A549 (cell line): ENCODE data around the gene KIF3B. TPM values are rescaled to one million over a fixed set of nuclear protein-coding genes. Genes with fewer than 3 reads are reported as not detected.

Source experiments
- ATAC-seq, 2 experiments: fragments of 200-7000 bp in 1 of 2; fragments of >200 bp in 1 of 2; cut with Nextera tagmentation in 1 of 2; cut with Tn5 transposase in 1 of 2; 3 replicates each; pipeline versions ENCODE4 v1.8.0 to v1.9.1; 2018 to 2020; ENCODE audit warnings: mild to moderate bottlenecking in 1 of 2, moderate library complexity in 1 of 2
- CTCF ChIA-PET: fragments of 300-600 bp; sonication (Branson Sonifier 250); formaldehyde crosslinking; extraction: SDS; loops from one replicate; lab custom pipeline; 2021; ENCODE audit warnings: antibody characterized with exemption, inconsistent platforms; lab: Yijun Ruan, JAX
- POLR2A ChIA-PET: fragments of 350-600 bp; formaldehyde crosslinking; extraction: SDS; loops from one replicate; lab custom pipeline; 2021; ENCODE audit warnings: antibody characterized with exemption, inconsistent platforms; lab: Yijun Ruan, JAX
- DNase-seq, 2 experiments: peaks; one replicate each; pipeline versions ENCODE4 v3.0.0 to v3.0.0-alpha.2; 2011 to 2016; ENCODE audit warnings: low read depth in 1 of 2, low spot score in 1 of 2
- FAIRE-seq: peaks from 2 replicates; lab custom pipeline; 2011; peaks lifted over from hg19 to GRCh38; lab: Jason Lieb, UNC
- H3K27ac ChIP-seq, 2 experiments: fragments of >200 bp; sonication (Bioruptor Twin); formaldehyde crosslinking; 3 replicates each; pipeline ENCODE4 v1.5.1; 2016 to 2017
- H3K4me1 ChIP-seq: fragments of >200 bp; sonication (Bioruptor Twin); formaldehyde crosslinking; 3 replicates; pipeline ENCODE4 v1.6.1; 2016
- H3K4me2 ChIP-seq: fragments of >200 bp; sonication (Bioruptor Twin); formaldehyde crosslinking; 3 replicates; pipeline ENCODE4 v1.6.1; 2016
- H3K4me3 ChIP-seq: fragments of >200 bp; sonication (Bioruptor Twin); formaldehyde crosslinking; 3 replicates; pipeline ENCODE4 v1.5.1; 2016
- H3K9me3 ChIP-seq: fragments of >200 bp; sonication (Bioruptor Twin); formaldehyde crosslinking; 3 replicates; pipeline ENCODE4 v1.6.1; 2016
- BCL3 ChIP-seq: fragments of >200 bp; sonication (Bioruptor Twin); formaldehyde crosslinking; IDR thresholded peaks from 3 replicates; pipeline ENCODE4 v1.6.1; 2016
- BHLHE40 ChIP-seq: IDR thresholded peaks from 2 replicates; pipeline ENCODE4 v1.6.1; 2012; ENCODE audit warnings: low read depth, low read length, inconsistent platforms
- CBX2 ChIP-seq: fragments of 200-600 bp; sonication (generic); IDR thresholded peaks from 2 replicates; pipeline ENCODE4 v1.6.1; 2016; ENCODE audit warnings: low read depth, mild to moderate bottlenecking, borderline replicate concordance
- CEBPB ChIP-seq, 2 experiments: fragments of >200 bp in 1 of 2; sonication (Bioruptor Twin) in 1 of 2; formaldehyde crosslinking in 1 of 2; IDR thresholded peaks; 2 replicates each; pipeline ENCODE4 v1.6.1; 2012 to 2016
- CHD4 ChIP-seq: fragments of 200-600 bp; sonication (generic); IDR thresholded peaks from 2 replicates; pipeline ENCODE4 v1.6.1; 2016; ENCODE audit warnings: antibody characterized with exemption, mild to moderate bottlenecking, borderline replicate concordance
- CTCF ChIP-seq: fragments of >200 bp; sonication (Bioruptor Twin); formaldehyde crosslinking; IDR thresholded peaks from 3 replicates; pipeline ENCODE4 v1.5.1; 2016
- EHF ChIP-seq: fragments of 250-450 bp; sonication (Bioruptor Pico); IDR thresholded peaks from 2 replicates; pipeline ENCODE4 v1.5.0; 2020; ENCODE audit warnings: mild to moderate bottlenecking
- EP300 ChIP-seq, 2 experiments: fragments of >200 bp; sonication (Bioruptor Twin); formaldehyde crosslinking; IDR thresholded peaks; 2 replicates in 1 of 2; 3 replicates in 1 of 2; pipeline ENCODE4 v1.6.1; 2016 to 2017
- FOSB ChIP-seq: fragments of 250-450 bp; sonication (Bioruptor Pico); IDR thresholded peaks from 2 replicates; pipeline ENCODE4 v1.5.0; 2020; ENCODE audit warnings: mild to moderate bottlenecking, moderate library complexity
- FOXS1 ChIP-seq: fragments of 250-450 bp; sonication (Bioruptor Pico); IDR thresholded peaks from 2 replicates; pipeline ENCODE4 v1.5.0; 2020; ENCODE audit warnings: mild to moderate bottlenecking, moderate library complexity
- HDAC2 ChIP-seq: fragments of 200-600 bp; sonication (generic); IDR thresholded peaks from 2 replicates; pipeline ENCODE4 v1.6.1; 2016
- HOXA7 ChIP-seq: fragments of 250-450 bp; sonication (Bioruptor Pico); IDR thresholded peaks from 2 replicates; pipeline ENCODE4 v1.5.0; 2020; ENCODE audit warnings: mild to moderate bottlenecking, moderate library complexity
- HOXB13 ChIP-seq: fragments of 250-450 bp; sonication (Bioruptor Pico); IDR thresholded peaks from 2 replicates; pipeline ENCODE4 v1.5.0; 2020; ENCODE audit warnings: low read depth, mild to moderate bottlenecking, moderate library complexity
- JUN ChIP-seq, 2 experiments: fragments of >200 bp; sonication (Bioruptor Twin); formaldehyde crosslinking; IDR thresholded peaks; 2 replicates in 1 of 2; 3 replicates in 1 of 2; pipeline ENCODE4 v1.6.1; 2016 to 2017
- JUNB ChIP-seq: fragments of >200 bp; sonication (Bioruptor Twin); formaldehyde crosslinking; IDR thresholded peaks from 2 replicates; pipeline ENCODE4 v1.6.1; 2016
- KDM1A ChIP-seq: fragments of 200-600 bp; sonication (generic); IDR thresholded peaks from 2 replicates; pipeline ENCODE4 v1.6.1; 2016; ENCODE audit warnings: low read depth, mild to moderate bottlenecking
- MYC ChIP-seq: IDR thresholded peaks from 2 replicates; pipeline ENCODE4 v1.6.1; 2012; ENCODE audit warnings: mild to moderate bottlenecking, inconsistent platforms, low read length, improper control_type of control experiment, borderline replicate concordance
- NFE2L2 ChIP-seq: fragments of 150-350 bp; conservative IDR thresholded peaks from 2 replicates; pipeline ENCODE4 v1.6.1; 2014; ENCODE audit warnings: low read length
- POLR2A ChIP-seq: IDR thresholded peaks from 2 replicates; pipeline ENCODE4 v1.6.1; 2012; ENCODE audit warnings: mild to moderate bottlenecking, low read length
- POLR2AphosphoS2 ChIP-seq: conservative IDR thresholded peaks from 2 replicates; pipeline ENCODE4 v1.6.1; 2012; ENCODE audit warnings: low read length, improper control_type of control experiment, inconsistent platforms
- RAD21 ChIP-seq, 2 experiments: fragments of >200 bp in 1 of 2; sonication (Bioruptor Twin) in 1 of 2; formaldehyde crosslinking in 1 of 2; IDR thresholded peaks in 1 of 2; conservative IDR thresholded peaks in 1 of 2; 2 replicates in 1 of 2; 3 replicates in 1 of 2; pipeline ENCODE4 v1.6.1; 2012 to 2018; ENCODE audit warnings: inconsistent platforms in 1 of 2
- RARB ChIP-seq: fragments of 250-450 bp; sonication (Bioruptor Pico); IDR thresholded peaks from 2 replicates; pipeline ENCODE4 v1.8.0; 2021; ENCODE audit warnings: mild to moderate bottlenecking, moderate library complexity
- RCOR1 ChIP-seq: fragments of 150-350 bp; IDR thresholded peaks from 2 replicates; pipeline ENCODE4 v1.6.1; 2014; ENCODE audit warnings: antibody characterized with exemption, low read length, low read depth
- RNF2 ChIP-seq: fragments of 200-600 bp; sonication (generic); IDR thresholded peaks from 2 replicates; pipeline ENCODE4 v1.6.1; 2016; ENCODE audit warnings: low read depth, mild to moderate bottlenecking, antibody characterized with exemption, moderate library complexity, borderline replicate concordance
- SREBF2 ChIP-seq: fragments of 450-650 bp; IDR thresholded peaks from 2 replicates; pipeline ENCODE4 v1.6.1; 2014; ENCODE audit warnings: mild to moderate bottlenecking, moderate library complexity
- ZFP36 ChIP-seq: fragments of 450-650 bp; IDR thresholded peaks from 2 replicates; pipeline ENCODE4 v1.6.1; 2014; ENCODE audit warnings: borderline replicate concordance; ENCODE audit not compliant: partially characterized antibody
- ZNF302 ChIP-seq: fragments of 250-450 bp; sonication (Bioruptor Pico); IDR thresholded peaks from 2 replicates; pipeline ENCODE4 v1.9.0; 2021; ENCODE audit warnings: inconsistent platforms, mild to moderate bottlenecking, moderate library complexity
- WGBS: methylation state at CpG from one replicate; pipeline ENCODE4 v1.1.6; 2017; ENCODE audit errors: missing lambda C conversion rate; 5-methylcytosine and 5-hydroxymethylcytosine counted together
- polyA plus RNA-seq, 4 experiments: library from polyadenylated mRNA; depleted of rRNA in 3 of 4; stranded (reverse); fragments of >200 nt; fragmentation: RNase III in 1 of 4; extraction: RNeasy Plus Mini Kit Qiagen cat#74134 plus additional on column Dnase treatment in 1 of 4; gene quantifications; 2 replicates in 3 of 4; 3 replicates in 1 of 4; pipeline ENCODE4 v1.2.3, GENCODE V29; 2011 to 2017
- TF ChIP-seq, protein P1 (sequence below): IDR thresholded peaks from 2 replicates; pipeline ENCODE4 v1.6.1; 2012; ENCODE audit warnings: low read depth, borderline replicate concordance
- TF ChIP-seq, protein P2 (sequence below): fragments of 450-650 bp; IDR thresholded peaks from 2 replicates; pipeline ENCODE4 v1.6.1; 2014; ENCODE audit warnings: antibody characterized with exemption

Gene KIF3B
- polyA plus RNA-seq, 2 of the 4 experiments (the other 2 are of a cell fraction) = 23.7 to 33.7 TPM

GRCh38 chr20:32357375-32357868, 80.0 kb downstream of the KIF3B start:
- TF ChIP-seq KDM1A (0 out of 2 replicates have a peak, but pooled peaks have one; percentile 44), HDAC2 (peak; percentile 50; the same call in 1 of the 2 replicates), FOXS1 (CRISPR knock-in tag) (no peak), NFE2L2 (no peak), HOXA7 (CRISPR knock-in tag) (no peak), JUN (IDR thresholded peaks at IDR 0.05) (peak in 1 of 2 experiments; percentile 3; a peak in 1 of 5 replicates), RARB (CRISPR knock-in tag) (no peak), CBX2 (no peak), FOSB (CRISPR knock-in tag) (no peak), CEBPB (IDR thresholded peaks at IDR 0.05) (no peak), ZNF302 (CRISPR knock-in tag) (no peak), BCL3 (no peak), JUNB (no peak), EHF (CRISPR knock-in tag) (no peak)
- DNase-seq (no peak), ATAC-seq (peak; percentile 34 to 36), FAIRE-seq (no peak)
- POLR2A ChIA-PET = interaction anchor here (0.6 to 1.2 kb wide), 5 partner anchors 12 to 126 kb away, joined by 3 to 8 read pairs (median 3); no protein-coding TSS in a partner anchor
- CTCF ChIA-PET = interaction anchor here (0.6 to 2.2 kb wide), 5 partner anchors 20 to 411 kb away, joined by 3 to 10 read pairs (median 3); no protein-coding TSS in a partner anchor
- peak overlapping the region; percentile 73 for H3K4me3 ChIP-seq
- H3K9me3 ChIP-seq = no peaks in the 10 kb centered on the region
- H3K4me1 ChIP-seq = peaks cover 52% of the 10 kb centered on the region
- H3K4me2 ChIP-seq = peak overlapping the region; percentile 91
- WGBS = 1% methylated on average over 11 of the region's 11 CpGs
- peak overlapping the region; percentile 98 to 100 for H3K27ac ChIP-seq

GRCh38 chr20:32357869-32358631, 80.6 kb downstream of the KIF3B start, which contains the start of gene ASXL1:
Gene ASXL1, plus strand, starts transcription at chr20:32358331. Its CDS starts 445 bp downstream, at chr20:32358776.
- ChIA-PET POLR2A (interaction anchor here (0.6 to 1.2 kb wide), 6 partner anchors 12 to 1551 kb away, joined by 3 to 8 read pairs (median 3); no protein-coding TSS in a partner anchor), CTCF (interaction anchor here (0.7 to 1.0 kb wide), 3 partner anchors 31 to 295 kb away, joined by 3 to 4 read pairs (median 3); no protein-coding TSS in a partner anchor)
- Histone ChIP-seq H3K4me1 (peaks cover 59% of the 10 kb centered on the region), H3K27ac (peak within 1 kb of the TSS; percentile 98 to 100), H3K9me3 (no peaks in the 10 kb centered on the region), H3K4me3 (peak within 1 kb of the TSS; percentile 73), H3K4me2 (peak within 1 kb of the TSS; percentile 91)
- FAIRE-seq = no peak
- WGBS = 2% methylated on average over 40 of the region's 83 CpGs
- DNase-seq = peak; percentile 94 to 98
- peak; percentile 86 to 96 for ATAC-seq
- TF ChIP-seq CTCF (no peak), RAD21 (conservative IDR thresholded peaks at IDR 0.05 in 1 of 2, IDR thresholded peaks at IDR 0.05 in 1 of 2) (no peak), EP300 (IDR thresholded peaks at IDR 0.05) (no peak), CEBPB (IDR thresholded peaks at IDR 0.05) (no peak), POLR2AphosphoS2 (no peak), BHLHE40 (no peak), KDM1A (no peak), SREBF2 (no peak), RCOR1 (no peak), RNF2 (no peak), ZFP36 (no peak), CHD4 (no peak), MYC (peak; percentile 43; the same call in 1 of the 2 replicates), HOXB13 (no peak), POLR2A (peak; percentile 49), HOXA7 (CRISPR knock-in tag) (no peak)
- TF ChIP-seq, protein P1, sequence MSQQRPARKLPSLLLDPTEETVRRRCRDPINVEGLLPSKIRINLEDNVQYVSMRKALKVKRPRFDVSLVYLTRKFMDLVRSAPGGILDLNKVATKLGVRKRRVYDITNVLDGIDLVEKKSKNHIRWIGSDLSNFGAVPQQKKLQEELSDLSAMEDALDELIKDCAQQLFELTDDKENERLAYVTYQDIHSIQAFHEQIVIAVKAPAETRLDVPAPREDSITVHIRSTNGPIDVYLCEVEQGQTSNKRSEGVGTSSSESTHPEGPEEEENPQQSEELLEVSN = no peak; the same call in 1 of the 2 replicates
- TF ChIP-seq, protein P2, sequence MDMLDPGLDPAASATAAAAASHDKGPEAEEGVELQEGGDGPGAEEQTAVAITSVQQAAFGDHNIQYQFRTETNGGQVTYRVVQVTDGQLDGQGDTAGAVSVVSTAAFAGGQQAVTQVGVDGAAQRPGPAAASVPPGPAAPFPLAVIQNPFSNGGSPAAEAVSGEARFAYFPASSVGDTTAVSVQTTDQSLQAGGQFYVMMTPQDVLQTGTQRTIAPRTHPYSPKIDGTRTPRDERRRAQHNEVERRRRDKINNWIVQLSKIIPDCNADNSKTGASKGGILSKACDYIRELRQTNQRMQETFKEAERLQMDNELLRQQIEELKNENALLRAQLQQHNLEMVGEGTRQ = no peak
